Kidney epithelial cell (primary cell): ENCODE data around the gene OR10H2. TPM values are rescaled to one million over a fixed set of nuclear protein-coding genes. Genes with fewer than 3 reads are reported as not detected.
"Not testable (repeated sequence)": the region's sequence is repeated elsewhere in the genome, so short reads cannot be mapped to it uniquely, and the experiment has no call there.

Source experiments
- DNase-seq: peaks from one replicate; pipeline ENCODE4 v3.0.0-alpha.2; 2010; ENCODE audit warnings: low read depth
- H3K27me3 ChIP-seq: 2 replicates; pipeline ENCODE4 v1.6.0; 2011; ENCODE audit warnings: low read length; ENCODE audit not compliant: control insufficient read depth, insufficient read depth
- H3K36me3 ChIP-seq: 2 replicates; pipeline ENCODE4 v1.5.1; 2011; ENCODE audit warnings: low read length; ENCODE audit not compliant: control insufficient read depth, insufficient read depth
- H3K4me3 ChIP-seq: 2 replicates; pipeline ENCODE4 v1.5.1; 2011; ENCODE audit warnings: low read depth, mild to moderate bottlenecking, control low read depth, low read length
- CTCF ChIP-seq: IDR thresholded peaks from 2 replicates; pipeline ENCODE4 v1.5.1; 2011; ENCODE audit warnings: mild to moderate bottlenecking, moderate library complexity, low read length, control low read depth, inconsistent platforms; ENCODE audit not compliant: insufficient read depth, poor library complexity, severe bottlenecking
- total RNA-seq: library from RNA; depleted of rRNA; stranded (reverse); fragments of >200 nt; gene quantifications from 2 replicates; pipeline ENCODE4 v1.2.3, GENCODE V29; 2015

Gene OR10H2
- total RNA-seq, 1 donor from 2014 or later: not detected

GRCh38 chr19:15737722-15738121 lies 9.9 kb downstream of the OR10H2 start, which contains the start of gene OR10H3:
Gene OR10H3 (plus strand): TSS chr19:15737985. CDS start chr19:15741393, 3,408 bp downstream.
- Histone ChIP-seq H3K36me3 (no peaks in the 10 kb centered on the region), H3K27me3 (no peaks in the 10 kb centered on the region), H3K4me3 (no peak within 1 kb of the TSS)
- TF ChIP-seq CTCF: no peak
- DNase-seq: no peak

- H3K27me3 ChIP-seq: no peaks in the 10 kb centered on the region
- no peak for TF ChIP-seq CTCF
- H3K36me3 ChIP-seq: no peaks in the 10 kb centered on the region
- DNase-seq: no peak
- H3K4me3 ChIP-seq: no peak overlapping the region
Measured at GRCh38 chr19:15740785-15741184, 13.0 kb downstream of the OR10H2 start.

GRCh38 chr19:15748239-15748638 lies 20.4 kb downstream of the OR10H2 start:
- H3K4me3 ChIP-seq: no peak overlapping the region
- no peak for DNase-seq
- no peaks in the 10 kb centered on the region for H3K36me3 ChIP-seq
- TF ChIP-seq CTCF: no peak
- no peaks in the 10 kb centered on the region for H3K27me3 ChIP-seq

DNA sequence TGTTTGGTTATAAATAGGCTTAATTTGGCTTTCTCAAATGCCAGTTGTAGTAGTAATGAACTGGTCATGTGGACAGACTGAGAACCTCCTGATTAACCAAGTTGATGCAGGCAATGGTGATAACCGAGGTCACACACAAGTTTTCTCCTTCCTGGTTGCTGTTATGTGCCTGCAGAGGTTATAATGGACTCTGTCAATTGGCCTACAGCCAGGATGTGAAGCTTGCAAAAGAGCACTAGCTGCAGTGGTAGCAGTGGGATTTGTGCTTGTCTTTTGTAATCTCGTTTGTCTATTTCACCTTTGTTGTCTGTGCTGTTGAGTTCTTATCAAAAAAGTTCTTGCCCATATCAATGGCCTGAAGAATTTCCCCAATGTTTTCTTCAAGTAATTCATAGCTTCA lies 30.6 kb downstream of the OR10H2 start:
- H3K36me3 ChIP-seq: no peaks in the 10 kb centered on the region
- DNase-seq: no peak
- H3K4me3 ChIP-seq: no peak overlapping the region
- no peaks in the 10 kb centered on the region for H3K27me3 ChIP-seq
- no peak for TF ChIP-seq CTCF

DNA sequence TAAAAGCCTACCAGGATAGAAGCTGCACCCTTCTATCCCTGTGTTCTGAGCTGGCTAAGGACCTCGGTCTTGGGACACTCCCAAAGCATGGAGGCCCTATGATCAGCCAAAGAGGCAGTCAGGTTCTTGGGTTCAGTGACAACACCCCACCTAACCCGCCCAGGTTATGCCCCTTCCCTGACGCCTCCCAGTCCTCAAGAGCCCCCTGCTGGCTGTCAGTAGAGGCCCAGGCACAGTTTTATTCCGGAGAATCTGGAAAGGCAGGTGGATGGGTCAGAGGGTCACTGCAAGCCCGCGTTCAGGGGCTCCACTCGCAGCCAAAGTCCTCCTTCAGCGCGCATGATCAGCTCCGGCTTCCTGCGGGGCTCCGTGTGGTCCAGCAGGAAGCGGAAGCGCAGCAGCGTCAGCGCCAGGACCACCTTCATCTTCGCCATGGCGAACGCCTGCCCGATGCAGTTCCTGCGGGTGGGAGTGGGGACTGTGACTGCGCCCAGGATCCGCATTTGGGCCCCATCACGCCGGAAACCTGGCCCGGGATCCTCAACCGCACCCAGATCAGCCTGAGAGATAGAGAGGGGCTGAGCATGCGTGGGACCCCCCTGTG lies 32.2 kb downstream of the OR10H2 start:
- Histone ChIP-seq H3K36me3 (no peaks in the 10 kb centered on the region), H3K4me3 (no peak overlapping the region), H3K27me3 (no peaks in the 10 kb centered on the region)
- TF ChIP-seq CTCF: no peak
- DNase-seq: no peak

DNA sequence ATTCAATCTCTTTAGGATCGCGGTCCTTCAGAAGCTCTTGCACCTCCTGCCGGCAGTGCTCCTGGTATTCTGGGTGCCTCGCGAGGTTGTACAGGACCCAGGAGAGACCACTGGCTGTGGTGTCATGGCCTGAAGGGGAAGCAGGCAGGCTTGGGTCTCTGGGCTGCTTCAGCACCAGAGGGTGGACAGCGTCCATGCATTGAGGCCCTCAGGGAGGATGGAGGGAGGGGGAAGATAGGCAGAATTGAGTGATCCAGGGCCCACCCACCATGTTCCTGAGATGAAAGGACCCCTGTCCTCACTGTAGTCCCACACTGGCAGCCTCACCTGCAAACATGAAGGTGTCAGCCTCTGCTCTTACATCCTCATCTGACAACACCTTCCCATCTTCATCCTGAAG lies 41.8 kb downstream of the OR10H2 start:
- H3K36me3 ChIP-seq: no peaks in the 10 kb centered on the region
- no peak for DNase-seq
- no peak for TF ChIP-seq CTCF
- H3K27me3 ChIP-seq: no peaks in the 10 kb centered on the region
- H3K4me3 ChIP-seq: no peak overlapping the region

- DNase-seq, H3K36me3 ChIP-seq: not testable (repeated sequence)
Measured at GRCh38 chr19:15774159-15774558, 46.3 kb downstream of the OR10H2 start.

More at GRCh38 chr19:15774159-15774558, 46.3 kb downstream of the OR10H2 start:
- not testable (repeated sequence) for H3K27me3 ChIP-seq, H3K4me3 ChIP-seq
